Panc1 (cell line): ENCODE measurements around the gene CEP135. TPM values are rescaled to one million over a fixed set of nuclear protein-coding genes. Genes with fewer than 3 reads are reported as not detected.
"Not testable (repeated sequence)": the region's sequence is repeated elsewhere in the genome, so short reads cannot be mapped to it uniquely, and the experiment has no call there.

Experiments used
- ATAC-seq: fragments of 200-7000 bp; cut with Tn5 transposase; 2 replicates; pipeline ENCODE4 v1.9.1; 2020; ENCODE audit warnings: mild to moderate bottlenecking, moderate library complexity
- BruUV-seq: library from RNA; stranded (reverse); fragments of 400-500 nt; replicated peaks from 2 replicates; lab custom pipeline; 2021; lab: Mats Ljungman, UMichigan
- CTCF ChIA-PET: fragments of 300-600 bp; sonication (Branson Sonifier 250); formaldehyde crosslinking; loops from one replicate; lab custom pipeline; 2022; ENCODE audit warnings: antibody characterized with exemption; lab: Charles Lee
- POLR2A ChIA-PET: fragments of 300-600 bp; sonication (Branson Sonifier 250); formaldehyde crosslinking; loops from one replicate; lab custom pipeline; 2022; ENCODE audit warnings: antibody characterized with exemption; lab: Charles Lee
- DNase-seq: peaks from one replicate; pipeline ENCODE4 v3.0.0-alpha.2; 2010; ENCODE audit warnings: low read depth, low spot score
- H3K27ac ChIP-seq: 2 replicates; pipeline ENCODE4 v1.5.1; 2011; ENCODE audit warnings: mild to moderate bottlenecking, low read length, inconsistent platforms
- H3K27me3 ChIP-seq: fragments of 200-500 bp; sonication (Bioruptor generic); 2 replicates; pipeline ENCODE4 v1.6.0; 2014; ENCODE audit warnings: low read length, inconsistent platforms; ENCODE audit not compliant: control insufficient read depth, insufficient read depth
- H3K36me3 ChIP-seq: fragments of 200-500 bp; sonication (Bioruptor generic); 2 replicates; pipeline ENCODE4 v1.5.1; 2014; ENCODE audit warnings: inconsistent platforms, mild to moderate bottlenecking, low read length, moderate library complexity; ENCODE audit not compliant: control insufficient read depth, insufficient read depth
- H3K4me1 ChIP-seq: 2 replicates; pipeline ENCODE4 v1.5.1; 2011; ENCODE audit warnings: inconsistent platforms, mild to moderate bottlenecking, low read length, moderate library complexity; ENCODE audit not compliant: control insufficient read depth, insufficient read depth
- H3K4me3 ChIP-seq, 2 experiments: 2 replicates each; pipeline ENCODE4 v1.5.1; 2011 to 2012; ENCODE audit warnings: low read depth in 2 of 2, low read length in 2 of 2, mild to moderate bottlenecking in 2 of 2, inconsistent platforms in 1 of 2, moderate library complexity in 1 of 2
- H3K9me3 ChIP-seq: fragments of 200-500 bp; sonication (Bioruptor generic); 2 replicates; pipeline ENCODE4 v1.5.1; 2014; ENCODE audit warnings: low read depth, mild to moderate bottlenecking, inconsistent platforms, low read length, moderate library complexity; ENCODE audit not compliant: control insufficient read depth, insufficient read depth
- POLR2AphosphoS5 ChIP-seq: IDR thresholded peaks from 2 replicates; pipeline ENCODE4 v1.6.1; 2012; ENCODE audit warnings: mild to moderate bottlenecking, low read depth, low read length, moderate library complexity
- REST ChIP-seq, 2 experiments: IDR thresholded peaks; 2 replicates each; pipeline ENCODE4 v1.6.1; 2011 to 2012; ENCODE audit warnings: low read depth in 2 of 2, control low read depth in 1 of 2, low read length in 1 of 2, mild to moderate bottlenecking in 1 of 2, moderate library complexity in 1 of 2; ENCODE audit not compliant: insufficient read depth in 1 of 2
- SIN3A ChIP-seq: IDR thresholded peaks from 2 replicates; pipeline ENCODE4 v1.6.1; 2012; ENCODE audit warnings: low read depth, mild to moderate bottlenecking, low read length, moderate library complexity, borderline replicate concordance; ENCODE audit not compliant: insufficient read depth
- TCF7L2 ChIP-seq: IDR thresholded peaks from 2 replicates; pipeline ENCODE4 v1.6.1; 2011; ENCODE audit warnings: mild to moderate bottlenecking, low read depth, low read length, inconsistent platforms
- in situ Hi-C: cut with HindIII; loops from 2 replicates; pipeline ENCODE4 v1.10.0; 2016; ENCODE audit warnings: low sequenced_read_pairs, low pct_unique_long_range_greater_than_20kb
- intact Hi-C: fragments of 100-400 bp; cut with micrococcal nuclease; formaldehyde crosslinking; loops from one replicate; pipeline ENCODE4 v1.10.0; 2022; ENCODE audit not compliant: unreplicated experiment
- total RNA-seq: library from RNA; stranded (reverse); gene quantifications from one replicate; pipeline ENCODE4 v1.2.1, GENCODE V29; 2021; ENCODE audit not compliant: unreplicated experiment
- TF ChIP-seq, protein P1 (sequence below): fragments of 450-650 bp; IDR thresholded peaks from 2 replicates; pipeline ENCODE4 v1.5.1; 2017; ENCODE audit warnings: mild to moderate bottlenecking

Gene CEP135
- total RNA-seq, 1 experiment from 2014 or later: 9.5 TPM

GRCh38 chr4:55935907-55936306 is 12.8 kb upstream of the CEP135 start:
- H3K4me3 ChIP-seq, DNase-seq, ATAC-seq, H3K4me1 ChIP-seq, BruUV-seq, POLR2A ChIA-PET, in situ Hi-C loops, H3K36me3 ChIP-seq, H3K9me3 ChIP-seq, intact Hi-C loops, H3K27ac ChIP-seq, CTCF ChIA-PET, H3K27me3 ChIP-seq: not testable (repeated sequence)

GRCh38 chr4:55938481-55938880 is 10.3 kb upstream of the CEP135 start:
- CTCF ChIA-PET: no interaction called here
- DNase-seq (no peak), ATAC-seq (no peak)
- no peak overlapping the region for H3K4me3 ChIP-seq
- TF ChIP-seq TCF7L2 (no peak), SIN3A (no peak), REST (IDR thresholded peaks at IDR 0.05; ENCODE audit: insufficient read depth in 1 of 2, low read depth in 2 of 2, low read length in 1 of 2) (no peak), POLR2AphosphoS5 (no peak)
- TF ChIP-seq, protein P1, sequence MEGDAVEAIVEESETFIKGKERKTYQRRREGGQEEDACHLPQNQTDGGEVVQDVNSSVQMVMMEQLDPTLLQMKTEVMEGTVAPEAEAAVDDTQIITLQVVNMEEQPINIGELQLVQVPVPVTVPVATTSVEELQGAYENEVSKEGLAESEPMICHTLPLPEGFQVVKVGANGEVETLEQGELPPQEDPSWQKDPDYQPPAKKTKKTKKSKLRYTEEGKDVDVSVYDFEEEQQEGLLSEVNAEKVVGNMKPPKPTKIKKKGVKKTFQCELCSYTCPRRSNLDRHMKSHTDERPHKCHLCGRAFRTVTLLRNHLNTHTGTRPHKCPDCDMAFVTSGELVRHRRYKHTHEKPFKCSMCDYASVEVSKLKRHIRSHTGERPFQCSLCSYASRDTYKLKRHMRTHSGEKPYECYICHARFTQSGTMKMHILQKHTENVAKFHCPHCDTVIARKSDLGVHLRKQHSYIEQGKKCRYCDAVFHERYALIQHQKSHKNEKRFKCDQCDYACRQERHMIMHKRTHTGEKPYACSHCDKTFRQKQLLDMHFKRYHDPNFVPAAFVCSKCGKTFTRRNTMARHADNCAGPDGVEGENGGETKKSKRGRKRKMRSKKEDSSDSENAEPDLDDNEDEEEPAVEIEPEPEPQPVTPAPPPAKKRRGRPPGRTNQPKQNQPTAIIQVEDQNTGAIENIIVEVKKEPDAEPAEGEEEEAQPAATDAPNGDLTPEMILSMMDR: no peak
- no peaks in the 10 kb centered on the region for H3K4me1 ChIP-seq
- no peaks in the 10 kb centered on the region for H3K36me3 ChIP-seq
- no TSS peak for BruUV-seq
- no peaks in the 10 kb centered on the region for H3K27me3 ChIP-seq
- no peaks in the 10 kb centered on the region for H3K9me3 ChIP-seq
- in situ Hi-C loops (no loop called here), intact Hi-C loops (no loop called here)
- H3K27ac ChIP-seq: no peak overlapping the region
- POLR2A ChIA-PET: no interaction called here

GRCh38 chr4:55939421-55939820 is 9.3 kb upstream of the CEP135 start:
- ChIA-PET CTCF (no interaction called here), POLR2A (no interaction called here)
- Histone ChIP-seq H3K27me3 (no peaks in the 10 kb centered on the region), H3K36me3 (no peaks in the 10 kb centered on the region), H3K4me1 (no peaks in the 10 kb centered on the region), H3K4me3 (no peak overlapping the region), H3K9me3 (no peaks in the 10 kb centered on the region), H3K27ac (no peak overlapping the region)
- no TSS peak for BruUV-seq
- no peak for DNase-seq
- no peak for ATAC-seq
- TF ChIP-seq POLR2AphosphoS5 (no peak), TCF7L2 (no peak), SIN3A (no peak)
- intact Hi-C loops (no loop called here), in situ Hi-C loops (no loop called here)
